ENCODE results near the gene TRAPPC3L. TPM values are rescaled to one million over a fixed set of nuclear protein-coding genes. Genes with fewer than 3 reads are reported as not detected.

TRAPPC3L gene
- polyA plus RNA-seq, 1 donor from 2014 or later, result not detected

DNA sequence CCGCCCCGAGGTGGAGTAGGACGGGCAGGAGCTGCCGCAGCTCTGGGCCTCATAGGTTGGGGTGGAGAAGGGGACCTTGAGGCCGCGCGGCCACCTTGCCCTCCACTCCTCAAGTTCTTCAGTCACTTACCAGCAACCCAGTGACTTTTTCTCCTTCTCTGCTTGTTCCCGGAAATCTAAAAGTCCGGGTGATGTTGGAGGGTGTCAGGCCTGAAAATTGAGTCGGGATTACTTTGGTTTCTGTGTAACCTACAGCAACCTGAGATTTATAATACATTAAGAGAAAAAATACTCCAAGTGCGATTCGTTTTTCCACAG lies 26.2 kb upstream of the TRAPPC3L start:
- peak overlapping the region; percentile 75 for H2AFZ ChIP-seq (ENCODE audit: low read depth, low read length)
- H4K20me1 ChIP-seq (ENCODE audit: insufficient read depth), result no peaks in the 10 kb centered on the region
- H3K27ac ChIP-seq (ENCODE audit: low read length), result peak overlapping the region; percentile 91
- no peak for TF ChIP-seq REST (IDR thresholded peaks at IDR 0.05; ENCODE audit: borderline replicate concordance)
- TF ChIP-seq EP300 (conservative IDR thresholded peaks at IDR 0.05; ENCODE audit: poor library complexity, severe bottlenecking), result no peak
- no peak for TF ChIP-seq TAF1 (IDR thresholded peaks at IDR 0.05; ENCODE audit: low read depth)
- no peak for TF ChIP-seq RAD21 (conservative IDR thresholded peaks at IDR 0.05)
- no peak for TF ChIP-seq SMC3 (conservative IDR thresholded peaks at IDR 0.05; ENCODE audit: poor library complexity)
- no peak for TF ChIP-seq EZH2 (IDR thresholded peaks at IDR 0.05; ENCODE audit: borderline replicate concordance, insufficient read depth, low read length, poor library complexity, severe bottlenecking)
- no peak for TF ChIP-seq MXI1 (conservative IDR thresholded peaks at IDR 0.05; ENCODE audit: poor library complexity, severe bottlenecking)
- no peak for TF ChIP-seq POLR2AphosphoS5 (IDR thresholded peaks at IDR 0.05)
- TF ChIP-seq, protein P1, sequence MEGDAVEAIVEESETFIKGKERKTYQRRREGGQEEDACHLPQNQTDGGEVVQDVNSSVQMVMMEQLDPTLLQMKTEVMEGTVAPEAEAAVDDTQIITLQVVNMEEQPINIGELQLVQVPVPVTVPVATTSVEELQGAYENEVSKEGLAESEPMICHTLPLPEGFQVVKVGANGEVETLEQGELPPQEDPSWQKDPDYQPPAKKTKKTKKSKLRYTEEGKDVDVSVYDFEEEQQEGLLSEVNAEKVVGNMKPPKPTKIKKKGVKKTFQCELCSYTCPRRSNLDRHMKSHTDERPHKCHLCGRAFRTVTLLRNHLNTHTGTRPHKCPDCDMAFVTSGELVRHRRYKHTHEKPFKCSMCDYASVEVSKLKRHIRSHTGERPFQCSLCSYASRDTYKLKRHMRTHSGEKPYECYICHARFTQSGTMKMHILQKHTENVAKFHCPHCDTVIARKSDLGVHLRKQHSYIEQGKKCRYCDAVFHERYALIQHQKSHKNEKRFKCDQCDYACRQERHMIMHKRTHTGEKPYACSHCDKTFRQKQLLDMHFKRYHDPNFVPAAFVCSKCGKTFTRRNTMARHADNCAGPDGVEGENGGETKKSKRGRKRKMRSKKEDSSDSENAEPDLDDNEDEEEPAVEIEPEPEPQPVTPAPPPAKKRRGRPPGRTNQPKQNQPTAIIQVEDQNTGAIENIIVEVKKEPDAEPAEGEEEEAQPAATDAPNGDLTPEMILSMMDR (IDR thresholded peaks at IDR 0.05; ENCODE audit: poor library complexity, severe bottlenecking), result no peak
- H3K36me3 ChIP-seq (ENCODE audit: insufficient read depth, low read length), result no peaks in the 10 kb centered on the region
- no peaks in the 10 kb centered on the region for H3K9me2 ChIP-seq (ENCODE audit: insufficient read depth, low read length)
- H3K79me2 ChIP-seq (replicated peaks; ENCODE audit: insufficient read depth, low read length), result peaks cover 35% of the 10 kb centered on the region
- peak overlapping the region; percentile 85 for H3K4me2 ChIP-seq (ENCODE audit: low read length)
- peak overlapping the region; percentile 93 for H3K4me3 ChIP-seq (ENCODE audit: low read length)
- no peaks in the 10 kb centered on the region for H3K9me3 ChIP-seq (ENCODE audit: low read length)
- no peaks in the 10 kb centered on the region for H3K27me3 ChIP-seq (ENCODE audit: insufficient read depth, low read depth, low read length)
- H3F3A ChIP-seq (ENCODE audit: insufficient read depth, low read length, poor library complexity, severe bottlenecking), result no peaks in the 10 kb centered on the region
- H3K9ac ChIP-seq (ENCODE audit: low read length), result peak overlapping the region; percentile 93

DNA sequence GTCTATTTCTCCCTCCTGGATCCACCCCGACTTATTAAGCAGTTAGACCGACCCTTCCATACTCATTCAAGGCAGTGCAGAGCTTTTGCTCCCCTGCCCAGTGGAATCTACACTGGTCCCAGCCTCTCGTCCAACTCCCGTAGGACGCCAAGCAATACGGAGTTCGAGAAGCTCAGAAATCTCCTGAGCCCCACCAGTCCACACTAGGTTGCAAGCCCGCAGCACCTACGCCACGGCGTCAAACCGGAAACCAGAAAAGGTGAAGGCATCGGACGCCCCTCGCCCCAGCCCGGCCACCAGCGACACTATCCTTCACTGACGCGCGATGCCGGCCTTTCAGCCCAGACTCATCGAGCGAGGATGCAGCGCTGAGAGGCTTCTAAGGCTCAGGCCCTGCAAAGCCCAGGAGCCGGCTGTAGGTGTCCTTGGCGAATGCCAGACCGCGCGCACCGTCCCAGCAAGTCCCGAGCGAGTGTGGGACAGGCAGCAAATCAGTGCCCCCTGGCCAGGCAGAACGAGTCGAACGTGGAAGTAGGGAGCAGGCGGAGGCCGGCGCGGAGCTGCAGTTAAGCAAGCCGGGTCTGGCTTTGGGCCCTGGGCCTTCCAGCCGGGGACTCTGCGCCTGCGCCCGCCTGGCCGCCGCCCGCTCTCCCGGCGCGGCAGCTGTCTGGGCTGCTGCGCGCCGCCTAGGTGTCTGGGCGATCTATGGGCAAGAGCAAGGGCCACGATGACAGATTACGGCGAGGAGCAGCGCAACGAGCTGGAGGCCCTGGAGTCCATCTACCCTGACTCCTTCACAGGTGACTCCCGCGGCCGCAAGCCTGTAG lies 25.6 kb upstream of the TRAPPC3L start, which contains the start of gene RWDD1:
Gene RWDD1, plus strand, starts transcription at position 649 of the 827 bp plus-strand sequence. Its CDS starts 79 bp downstream, at position 728.
- no peaks in the 10 kb centered on the region for H4K20me1 ChIP-seq (ENCODE audit: insufficient read depth)
- TF ChIP-seq REST (IDR thresholded peaks at IDR 0.05; ENCODE audit: borderline replicate concordance) (peak; percentile 10), TAF1 (IDR thresholded peaks at IDR 0.05; ENCODE audit: low read depth) (peak; percentile 42), RAD21 (conservative IDR thresholded peaks at IDR 0.05) (peak; percentile 21), EZH2 (IDR thresholded peaks at IDR 0.05; ENCODE audit: borderline replicate concordance, insufficient read depth, low read length, poor library complexity, severe bottlenecking) (no peak), MXI1 (conservative IDR thresholded peaks at IDR 0.05; ENCODE audit: poor library complexity, severe bottlenecking) (peak; percentile 87), POLR2AphosphoS5 (IDR thresholded peaks at IDR 0.05) (peak; percentile 94), EP300 (conservative IDR thresholded peaks at IDR 0.05; ENCODE audit: poor library complexity, severe bottlenecking) (peak; percentile 58), SMC3 (conservative IDR thresholded peaks at IDR 0.05; ENCODE audit: poor library complexity) (peak; percentile 57)
- TF ChIP-seq, protein P1 (IDR thresholded peaks at IDR 0.05; ENCODE audit: poor library complexity, severe bottlenecking), result no peak
- H3K36me3 ChIP-seq (ENCODE audit: insufficient read depth, low read length), result no peaks in the 10 kb centered on the region
- H3K9me2 ChIP-seq (ENCODE audit: insufficient read depth, low read length), result no peaks in the 10 kb centered on the region
- peaks cover 35% of the 10 kb centered on the region for H3K79me2 ChIP-seq (replicated peaks; ENCODE audit: insufficient read depth, low read length)
- no peaks in the 10 kb centered on the region for H3F3A ChIP-seq (ENCODE audit: insufficient read depth, low read length, poor library complexity, severe bottlenecking)
- peak within 1 kb of the TSS; percentile 93 for H3K9ac ChIP-seq (ENCODE audit: low read length)
- H3K4me2 ChIP-seq (ENCODE audit: low read length), result peak within 1 kb of the TSS; percentile 96
- H3K27me3 ChIP-seq (ENCODE audit: insufficient read depth, low read depth, low read length), result no peaks in the 10 kb centered on the region
- H3K4me3 ChIP-seq (ENCODE audit: low read length), result peak within 1 kb of the TSS; percentile 93
- H2AFZ ChIP-seq (ENCODE audit: low read depth, low read length), result peak within 1 kb of the TSS; percentile 99
- H3K27ac ChIP-seq (ENCODE audit: low read length), result peak within 1 kb of the TSS; percentile 91
- no peaks in the 10 kb centered on the region for H3K9me3 ChIP-seq (ENCODE audit: low read length)

All from neural cell (in vitro differentiated cells).